Measurements from ENCODE around the gene CEACAM3.

The CEACAM3 gene

GRCh38 chr19:41853344-41853743 is 57.0 kb downstream of the CEACAM3 start (continued):
- TF ChIP-seq ZNF518A (tag by site-specific recombination; conservative IDR thresholded peaks at IDR 0.05; ENCODE audit: low read depth): no peak

DNA sequence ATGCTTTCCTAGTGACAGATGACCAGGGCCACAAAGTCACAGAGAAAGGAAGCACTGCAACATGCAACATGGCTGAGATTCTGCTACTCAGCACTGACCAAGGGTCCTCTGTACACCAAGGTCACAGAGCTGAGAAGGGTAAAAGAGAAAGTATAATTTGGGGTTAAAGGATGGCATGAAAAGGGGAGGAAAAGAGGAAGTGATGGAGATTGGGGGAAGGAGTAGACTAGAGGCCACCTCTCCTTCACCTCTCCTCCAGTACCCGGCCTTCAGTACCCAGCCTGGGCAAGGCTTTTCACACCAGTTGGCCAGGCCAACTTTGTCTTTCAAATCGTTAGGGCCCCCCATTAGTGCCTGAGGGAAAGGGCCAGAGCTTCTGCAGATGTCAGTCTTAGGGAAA is 57.4 kb downstream of the CEACAM3 start:
- no peak overlapping the region for H3K4me3 ChIP-seq (ENCODE audit: low read depth, low read length)
- H3K36me3 ChIP-seq (ENCODE audit: control insufficient read depth in 2 of 2, insufficient read depth in 1 of 2, low read length in 2 of 2): no peaks in the 10 kb centered on the region
- POLR2A ChIA-PET: interaction anchor here (2.9 kb wide), 1 partner anchor 12 kb away, joined by 9 read pairs; no protein-coding TSS in a partner anchor
- CTCF ChIA-PET: interaction anchor here (0.6 to 2.6 kb wide), 5 partner anchors 18 to 1692 kb away, joined by 3 to 14 read pairs (median 5); no protein-coding TSS in a partner anchor
- H3K9me3 ChIP-seq (ENCODE audit: control insufficient read depth, insufficient read depth, low read depth, low read length): no peaks in the 10 kb centered on the region
- no peak for TF ChIP-seq ZFHX2 (tag by site-specific recombination; conservative IDR thresholded peaks at IDR 0.05)
- TF ChIP-seq OVOL3 (tag by site-specific recombination; IDR thresholded peaks at IDR 0.05): no peak
- TF ChIP-seq ZNF146 (tag by site-specific recombination; IDR thresholded peaks at IDR 0.05): no peak
- TF ChIP-seq, protein P1, sequence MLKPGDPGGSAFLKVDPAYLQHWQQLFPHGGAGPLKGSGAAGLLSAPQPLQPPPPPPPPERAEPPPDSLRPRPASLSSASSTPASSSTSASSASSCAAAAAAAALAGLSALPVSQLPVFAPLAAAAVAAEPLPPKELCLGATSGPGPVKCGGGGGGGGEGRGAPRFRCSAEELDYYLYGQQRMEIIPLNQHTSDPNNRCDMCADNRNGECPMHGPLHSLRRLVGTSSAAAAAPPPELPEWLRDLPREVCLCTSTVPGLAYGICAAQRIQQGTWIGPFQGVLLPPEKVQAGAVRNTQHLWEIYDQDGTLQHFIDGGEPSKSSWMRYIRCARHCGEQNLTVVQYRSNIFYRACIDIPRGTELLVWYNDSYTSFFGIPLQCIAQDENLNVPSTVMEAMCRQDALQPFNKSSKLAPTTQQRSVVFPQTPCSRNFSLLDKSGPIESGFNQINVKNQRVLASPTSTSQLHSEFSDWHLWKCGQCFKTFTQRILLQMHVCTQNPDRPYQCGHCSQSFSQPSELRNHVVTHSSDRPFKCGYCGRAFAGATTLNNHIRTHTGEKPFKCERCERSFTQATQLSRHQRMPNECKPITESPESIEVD (tag by site-specific recombination; IDR thresholded peaks at IDR 0.05): no peak
- TF ChIP-seq, protein P2, sequence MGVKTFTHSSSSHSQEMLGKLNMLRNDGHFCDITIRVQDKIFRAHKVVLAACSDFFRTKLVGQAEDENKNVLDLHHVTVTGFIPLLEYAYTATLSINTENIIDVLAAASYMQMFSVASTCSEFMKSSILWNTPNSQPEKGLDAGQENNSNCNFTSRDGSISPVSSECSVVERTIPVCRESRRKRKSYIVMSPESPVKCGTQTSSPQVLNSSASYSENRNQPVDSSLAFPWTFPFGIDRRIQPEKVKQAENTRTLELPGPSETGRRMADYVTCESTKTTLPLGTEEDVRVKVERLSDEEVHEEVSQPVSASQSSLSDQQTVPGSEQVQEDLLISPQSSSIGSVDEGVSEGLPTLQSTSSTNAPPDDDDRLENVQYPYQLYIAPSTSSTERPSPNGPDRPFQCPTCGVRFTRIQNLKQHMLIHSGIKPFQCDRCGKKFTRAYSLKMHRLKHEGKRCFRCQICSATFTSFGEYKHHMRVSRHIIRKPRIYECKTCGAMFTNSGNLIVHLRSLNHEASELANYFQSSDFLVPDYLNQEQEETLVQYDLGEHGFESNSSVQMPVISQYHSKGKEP (tag by site-specific recombination; IDR thresholded peaks at IDR 0.05): no peak
- TF ChIP-seq, protein P3, sequence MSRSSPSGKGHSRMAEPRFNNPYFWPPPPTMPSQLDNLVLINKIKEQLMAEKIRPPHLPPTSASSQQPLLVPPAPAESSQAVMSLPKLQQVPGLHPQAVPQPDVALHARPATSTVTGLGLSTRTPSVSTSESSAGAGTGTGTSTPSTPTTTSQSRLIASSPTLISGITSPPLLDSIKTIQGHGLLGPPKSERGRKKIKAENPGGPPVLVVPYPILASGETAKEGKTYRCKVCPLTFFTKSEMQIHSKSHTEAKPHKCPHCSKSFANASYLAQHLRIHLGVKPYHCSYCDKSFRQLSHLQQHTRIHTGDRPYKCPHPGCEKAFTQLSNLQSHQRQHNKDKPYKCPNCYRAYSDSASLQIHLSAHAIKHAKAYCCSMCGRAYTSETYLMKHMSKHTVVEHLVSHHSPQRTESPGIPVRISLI (tag by site-specific recombination; IDR thresholded peaks at IDR 0.05): no peak
- no peak for TF ChIP-seq ZSCAN16 (tag by site-specific recombination; IDR thresholded peaks at IDR 0.05)
- TF ChIP-seq ZNF140 (tag by site-specific recombination; IDR thresholded peaks at IDR 0.05): no peak
- TF ChIP-seq ZSCAN5A (tag by site-specific recombination; IDR thresholded peaks at IDR 0.05): no peak
- H3K27ac ChIP-seq (ENCODE audit: extremely low read depth, low read depth, low read length): no peak overlapping the region
- H3K4me1 ChIP-seq (ENCODE audit: control insufficient read depth, insufficient read depth, low read length): no peaks in the 10 kb centered on the region

GRCh38 chr19:41859213-41859617 is 62.8 kb downstream of the CEACAM3 start:
- Histone ChIP-seq H3K9me3 (ENCODE audit: control insufficient read depth, insufficient read depth, low read depth, low read length) (no peaks in the 10 kb centered on the region), H3K27ac (ENCODE audit: extremely low read depth, low read depth, low read length) (peak overlapping the region; percentile 100), H3K36me3 (ENCODE audit: control insufficient read depth in 2 of 2, insufficient read depth in 1 of 2, low read length in 2 of 2) (peaks cover 35 to 39% of the 10 kb centered on the region in 2 experiments), H3K4me1 (ENCODE audit: control insufficient read depth, insufficient read depth, low read length) (peaks cover 27% of the 10 kb centered on the region), H3K4me3 (ENCODE audit: low read depth, low read length) (peak overlapping the region; percentile 16)
- ChIA-PET POLR2A (interaction anchor here (0.6 to 3.9 kb wide), 25 partner anchors 9 to 538 kb away, joined by 3 to 118 read pairs (median 6); partner anchors contain the start of genes ARHGEF1, B9D2, DEDD2 and DMAC2), CTCF (interaction anchor here (0.6 to 4.3 kb wide), 20 partner anchors 8 to 1401 kb away, joined by 3 to 34 read pairs (median 5); no protein-coding TSS in a partner anchor)
- TF ChIP-seq GFI1B (tag by site-specific recombination; IDR thresholded peaks at IDR 0.05) (no peak), SCRT1 (tag by site-specific recombination; IDR thresholded peaks at IDR 0.05; ENCODE audit: borderline replicate concordance) (no peak), ZNF664 (tag by site-specific recombination; IDR thresholded peaks at IDR 0.05) (peak; percentile 47; the same call in 1 of the 2 replicates), ZNF513 (tag by site-specific recombination; IDR thresholded peaks at IDR 0.05) (no peak), KLF7 (tag by site-specific recombination; IDR thresholded peaks at IDR 0.05; ENCODE audit: borderline replicate concordance) (no peak), GLI2 (tag by site-specific recombination; IDR thresholded peaks at IDR 0.05; ENCODE audit: borderline replicate concordance, low read depth) (no peak), FEZF1 (tag by site-specific recombination; IDR thresholded peaks at IDR 0.05) (no peak), SCRT2 (tag by site-specific recombination; IDR thresholded peaks at IDR 0.05) (peak; percentile 61)
- TF ChIP-seq, protein P3 (tag by site-specific recombination; IDR thresholded peaks at IDR 0.05): peak; percentile 86
